Measurements from ENCODE around the gene ANKH. TPM values are rescaled to one million over a fixed set of nuclear protein-coding genes. Genes with fewer than 3 reads are reported as not detected.

The ANKH gene
- total RNA-seq, 1 donor from 2014 or later: 25.5 TPM

GRCh38 chr5:14678773-14679334 is 192.7 kb downstream of the ANKH start:
- no peak for ATAC-seq

DNA sequence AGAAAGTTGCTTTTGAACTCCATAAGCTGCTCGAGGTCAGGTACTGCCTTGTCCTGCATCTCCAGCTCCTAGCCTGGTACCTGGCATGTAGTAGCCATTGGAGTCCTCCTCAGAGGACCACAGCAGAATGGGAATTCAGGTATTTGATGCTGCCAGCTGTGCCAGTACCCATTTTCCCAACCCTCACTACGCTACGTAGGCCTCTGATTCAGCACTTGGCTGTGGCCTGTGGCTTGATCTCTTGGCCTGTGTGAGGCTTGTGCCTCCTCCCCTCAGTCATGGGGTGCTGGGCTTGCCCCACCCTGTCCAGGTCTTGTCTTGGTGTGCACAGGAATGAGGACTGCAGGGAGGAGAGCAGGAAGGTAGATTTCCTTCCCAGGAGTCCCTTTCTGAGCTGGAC is 195.3 kb downstream of the ANKH start:
- ATAC-seq: peak; percentile 98

GRCh38 chr5:14675865-14676300 is 195.7 kb downstream of the ANKH start:
- ATAC-seq: no peak

DNA sequence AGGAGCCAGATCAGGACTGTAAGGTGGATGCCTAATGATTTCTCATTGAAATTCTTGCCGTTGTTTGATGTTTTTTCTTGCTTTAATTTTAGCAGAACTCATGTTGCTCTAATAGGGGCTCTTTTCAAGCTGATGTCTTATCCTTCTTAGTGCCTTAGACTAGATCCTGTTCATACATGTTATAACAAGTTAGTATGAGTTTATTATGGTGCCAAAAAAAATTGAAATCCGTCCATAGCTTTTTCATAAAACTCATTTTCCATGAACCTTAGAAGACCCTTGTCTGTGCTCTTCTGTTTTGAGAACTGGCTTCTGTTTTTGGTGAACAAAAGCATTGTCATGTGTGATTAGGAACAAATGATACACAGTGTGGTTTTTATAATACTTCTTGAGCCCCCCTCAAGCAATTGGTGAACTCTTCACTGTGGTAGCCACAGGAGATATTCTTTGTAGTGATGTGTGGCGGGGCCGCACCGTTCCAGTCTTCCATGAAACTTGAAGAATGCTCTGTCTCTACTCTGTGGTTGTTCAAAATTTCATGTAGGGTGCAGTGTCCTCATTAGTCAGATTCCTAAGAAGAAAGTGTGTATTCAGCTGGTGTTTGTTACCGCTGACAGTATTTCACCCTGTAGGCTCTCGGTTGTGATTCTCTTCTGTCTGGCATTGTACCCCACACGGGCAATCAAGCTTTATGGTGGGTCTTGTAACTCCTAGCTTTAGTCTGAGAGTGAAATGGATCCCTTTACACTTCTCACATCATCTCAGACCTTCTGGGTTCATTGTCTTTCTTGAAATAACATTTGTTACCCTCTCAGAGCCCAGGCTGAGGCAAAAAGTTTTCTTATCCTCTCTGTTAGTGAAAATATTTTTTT is 196.4 kb downstream of the ANKH start:
- no peak for ATAC-seq

- no peak for ATAC-seq
These were observed 198.1 kb downstream of the ANKH start for GRCh38 chr5:14673443-14673842.

DNA sequence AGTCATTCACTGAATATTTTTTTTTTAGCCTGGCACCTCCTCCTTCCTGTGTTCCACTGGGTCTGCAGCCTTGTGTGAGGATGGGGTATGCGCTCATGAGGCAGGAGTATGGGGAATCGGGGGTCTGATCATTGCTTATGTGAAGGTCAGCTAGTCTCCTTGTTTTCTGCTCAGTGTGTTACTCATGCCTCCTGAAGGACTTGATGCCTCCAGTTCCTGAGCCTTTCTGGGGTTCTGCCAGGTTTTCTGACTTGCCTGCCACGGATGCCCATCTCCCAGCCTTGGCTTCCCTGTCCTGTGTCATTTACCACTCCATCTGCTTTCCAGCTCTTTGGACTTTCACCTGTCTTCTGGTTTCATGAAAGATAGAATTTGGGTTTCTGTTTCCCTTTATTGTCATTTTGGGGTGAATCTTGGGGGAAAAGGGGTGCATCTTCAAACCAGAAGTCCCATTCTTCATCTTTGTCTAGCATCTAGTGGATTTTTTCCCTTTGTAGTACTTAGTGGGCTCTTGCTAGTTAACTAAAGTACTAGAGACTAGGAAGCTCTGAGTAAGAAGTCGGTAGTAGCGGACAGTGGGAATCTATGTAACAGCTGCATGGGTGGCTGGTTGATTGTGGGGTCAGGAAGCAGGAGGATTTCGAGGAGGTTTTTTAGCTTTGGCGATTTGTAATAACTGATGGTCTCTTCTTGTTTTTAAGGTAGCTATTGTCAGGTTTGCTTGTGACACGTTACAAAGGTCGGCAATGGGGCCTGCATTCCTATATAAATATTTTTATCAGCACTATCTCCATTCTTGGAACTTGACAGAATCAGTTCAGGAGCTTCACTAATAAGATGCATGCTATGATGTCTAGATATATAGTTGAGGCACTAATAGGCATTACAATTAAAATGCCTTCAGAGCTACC is 198.8 kb downstream of the ANKH start:
- no peak for ATAC-seq

DNA sequence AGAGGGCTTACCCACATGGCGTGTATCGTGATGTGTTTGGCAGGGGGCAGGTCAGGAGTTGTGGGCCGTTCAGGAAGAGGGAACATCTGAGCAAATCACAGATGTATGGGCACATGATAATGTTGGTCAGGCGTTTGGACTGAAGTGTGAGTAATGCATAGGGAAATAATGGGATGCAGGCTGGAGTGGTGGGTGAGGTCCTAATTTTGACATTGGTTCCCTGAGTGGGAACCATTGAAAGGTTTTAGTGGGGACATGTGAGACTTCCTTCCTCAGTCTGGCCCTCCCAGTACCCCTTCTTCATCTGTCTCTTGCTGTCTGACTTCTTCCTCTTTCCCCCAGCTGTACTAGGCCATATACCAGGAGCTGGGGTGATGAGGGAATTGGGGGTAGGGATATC is 199.5 kb downstream of the ANKH start:
- no peak for ATAC-seq

GRCh38 chr5:14671414-14671813 is 200.2 kb downstream of the ANKH start:
- ATAC-seq: no peak

GRCh38 chr5:14669975-14670374 is 201.6 kb downstream of the ANKH start:
- peak; percentile 46 for ATAC-seq

DNA sequence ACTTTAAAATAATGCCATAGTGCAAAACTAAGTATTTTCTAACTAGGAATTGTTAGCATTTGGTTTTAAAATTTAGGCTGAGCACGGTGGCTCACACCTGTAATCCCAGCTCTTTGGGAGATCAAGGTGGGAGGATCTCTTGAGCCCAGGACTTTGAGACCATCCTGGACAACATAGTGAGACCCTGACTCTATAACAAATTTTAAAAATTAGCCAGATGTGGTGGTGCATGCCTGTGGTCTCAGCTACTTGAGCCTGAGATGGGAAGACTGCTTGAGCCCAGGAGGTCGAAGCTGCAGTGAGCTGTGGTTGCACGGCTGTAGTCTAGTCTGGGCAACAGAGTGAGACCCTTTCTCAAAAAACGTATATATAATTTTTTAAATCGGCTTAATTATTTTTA is 202.2 kb downstream of the ANKH start:
- ATAC-seq: no peak

GRCh38 chr5:14668181-14668591 is 203.4 kb downstream of the ANKH start:
- ATAC-seq: no peak

- ATAC-seq: no peak
These were observed 203.8 kb downstream of the ANKH start for GRCh38 chr5:14667770-14668169.

DNA sequence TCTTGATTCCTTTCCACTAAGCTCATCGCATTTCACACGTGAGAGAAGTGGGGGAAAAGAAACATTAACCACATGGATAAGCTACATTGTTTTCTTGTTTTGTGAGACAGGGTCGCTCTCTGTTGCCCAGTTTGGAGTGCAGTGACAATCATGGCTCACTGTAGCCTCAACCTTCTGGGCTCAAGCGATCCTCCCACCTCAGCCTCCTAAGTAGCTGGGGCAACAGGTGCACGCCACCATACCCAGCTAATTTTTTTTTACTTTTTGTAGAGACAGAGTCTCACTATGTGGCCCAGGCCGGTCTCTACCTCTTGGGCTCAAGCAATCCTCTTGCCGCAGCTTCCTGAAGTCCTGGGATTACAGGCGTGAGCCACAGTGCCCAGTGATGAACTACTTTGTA is 204.3 kb downstream of the ANKH start:
- no peak for ATAC-seq

- no peak for ATAC-seq
These were observed 205.2 kb downstream of the ANKH start for GRCh38 chr5:14666357-14666756.

DNA sequence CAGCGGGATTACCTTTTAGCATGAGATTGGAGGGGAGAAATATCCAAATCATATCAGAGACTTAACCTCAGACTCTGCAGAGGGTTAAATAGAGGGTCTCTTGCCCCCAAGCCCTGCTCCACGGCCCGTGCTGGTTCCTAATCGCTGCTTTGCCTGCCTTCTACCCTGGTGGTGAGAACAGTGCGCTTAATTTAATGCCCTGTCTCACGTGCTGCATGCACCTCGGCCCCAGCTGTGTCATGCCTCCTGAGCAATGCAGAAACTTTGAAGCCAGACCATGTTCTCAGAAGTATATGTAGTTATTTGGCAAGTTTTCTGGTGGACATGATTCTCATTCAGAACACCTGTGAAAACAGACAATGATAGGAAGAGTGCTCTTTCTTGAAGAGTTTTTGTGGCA is 205.6 kb downstream of the ANKH start:
- peak; percentile 55 for ATAC-seq

DNA sequence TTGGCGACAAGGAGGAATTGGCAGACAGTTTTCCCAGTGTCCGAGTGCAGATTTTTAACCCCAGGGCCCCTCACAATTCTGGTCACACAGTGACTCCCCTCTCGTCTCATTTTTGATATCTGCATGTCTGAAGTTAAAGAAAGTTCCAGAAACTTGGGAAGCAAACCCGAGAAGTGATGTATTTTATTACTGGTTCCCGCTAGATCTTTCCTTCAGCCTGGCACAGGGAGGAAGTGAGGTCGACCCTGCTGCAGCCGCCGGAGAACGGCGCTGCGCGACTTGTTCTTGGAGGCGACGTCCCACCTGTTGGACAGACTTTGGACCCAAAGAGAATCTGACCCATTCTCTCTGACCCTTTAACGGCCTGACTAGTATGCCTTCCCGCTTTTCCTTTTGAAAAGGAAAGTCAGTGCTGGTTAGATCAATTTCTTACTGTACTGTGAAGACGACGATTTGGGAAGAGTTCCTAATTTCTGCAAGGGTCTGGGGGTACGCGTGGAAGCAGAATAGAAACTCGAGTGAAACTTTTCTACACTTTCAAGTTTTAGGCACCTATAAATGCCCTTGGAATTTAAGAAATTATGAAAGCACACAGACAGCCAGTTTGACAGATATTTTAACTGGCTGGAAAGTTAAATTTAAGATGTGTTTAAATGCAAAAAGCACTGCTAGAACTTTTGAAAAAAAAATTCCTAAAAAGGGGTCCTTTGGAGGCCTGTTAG is 206.3 kb downstream of the ANKH start:
- ATAC-seq: no peak

GRCh38 chr5:14664270-14665100 is 207.1 kb downstream of the ANKH start, which contains the start of gene OTULIN:
TSS of gene OTULIN (plus strand) at chr5:14664718. CDS start at chr5:14664826, 108 bp downstream.
- ATAC-seq: peak; percentile 92

DNA sequence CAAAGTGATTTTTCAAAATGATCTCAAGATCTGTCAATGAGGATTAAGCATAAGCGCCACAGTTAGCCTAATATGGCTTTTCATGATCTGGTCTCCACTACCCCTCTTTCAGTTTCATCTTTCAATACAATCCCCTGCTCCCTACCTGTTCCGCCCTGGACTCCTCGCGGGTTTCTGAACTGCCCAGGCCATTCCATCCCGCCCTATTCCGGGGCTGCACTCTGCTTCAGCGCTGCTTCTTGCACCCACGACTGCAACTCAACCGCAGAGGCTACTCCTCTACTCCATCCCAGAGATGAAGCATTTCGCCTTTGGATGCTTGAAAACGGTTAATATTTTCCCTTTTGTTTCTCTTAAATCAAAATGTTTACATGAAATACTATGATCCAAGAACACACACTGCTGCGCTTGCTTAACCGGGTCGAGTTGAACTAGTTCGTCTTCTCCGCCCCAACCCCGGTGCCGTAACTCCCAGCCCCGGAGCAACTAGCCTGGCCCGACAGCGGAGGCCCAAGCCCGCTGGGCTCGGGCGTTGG is 207.8 kb downstream of the ANKH start:
- peak; percentile 22 for ATAC-seq

DNA sequence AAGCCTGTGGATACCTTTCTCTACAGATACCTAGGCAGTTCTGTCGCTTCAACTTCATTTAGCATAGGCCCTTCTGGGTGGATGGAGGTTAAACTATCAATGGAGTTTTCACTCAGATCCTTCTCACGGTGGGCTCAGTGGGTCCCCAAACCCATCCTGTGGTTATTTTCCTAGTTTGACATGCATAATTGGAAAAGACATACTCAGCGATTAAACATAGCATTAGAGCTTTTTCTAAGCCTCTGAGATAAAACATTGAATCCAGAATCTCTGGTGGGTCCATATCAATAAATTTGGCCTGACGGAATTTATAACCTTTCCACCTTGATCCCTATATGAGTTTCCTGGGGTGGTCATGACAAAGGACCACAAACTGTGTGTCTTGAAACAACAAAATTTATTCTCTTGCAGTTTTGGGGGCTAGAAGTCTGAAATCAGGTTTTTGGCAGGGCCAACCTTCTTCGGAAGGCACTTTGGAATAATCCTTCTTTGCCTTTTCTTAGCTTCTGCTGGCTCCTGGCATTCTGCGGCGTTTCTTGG is 208.8 kb downstream of the ANKH start:
- ATAC-seq: no peak

- ATAC-seq: no peak
These were observed 210.7 kb downstream of the ANKH start for GRCh38 chr5:14660833-14661232.
